OCI-LY7 (cell line): Measurements from ENCODE around the gene RAPGEF3. TPM values are rescaled to one million over a fixed set of nuclear protein-coding genes. Genes with fewer than 3 reads are reported as not detected.

ENCODE experiments used
- BruUV-seq: library from RNA; stranded (reverse); fragments of 400-500 nt; replicated peaks from 2 replicates; lab custom pipeline; 2021; lab: Mats Ljungman, UMichigan
- CTCF ChIA-PET: fragments of 300-600 bp; sonication (Branson Sonifier 250); formaldehyde crosslinking; loops from one replicate; lab custom pipeline; 2022; ENCODE audit warnings: antibody characterized with exemption; ENCODE audit not compliant: unreplicated experiment; lab: Charles Lee
- POLR2A ChIA-PET: fragments of 300-600 bp; sonication (Branson Sonifier 250); formaldehyde crosslinking; loops from one replicate; lab custom pipeline; 2022; ENCODE audit warnings: antibody characterized with exemption; lab: Charles Lee
- DNase-seq: peaks from one replicate; pipeline ENCODE4 v3.0.0-alpha.2; 2015; ENCODE audit warnings: low spot score
- H2AFZ ChIP-seq: fragments of 200-600 bp; sonication (generic), shearing (Covaris generic); 2 replicates; pipeline ENCODE4 v1.6.1; 2014; ENCODE audit warnings: mild to moderate bottlenecking, antibody characterized with exemption, low read length, moderate library complexity
- H3K27ac ChIP-seq: fragments of 200-600 bp; sonication (generic); 2 replicates; pipeline ENCODE4 v1.5.1; 2014; ENCODE audit warnings: mixed run types, low read depth, mild to moderate bottlenecking, moderate library complexity, low read length, inconsistent platforms; ENCODE audit not compliant: poor library complexity, severe bottlenecking
- H3K36me3 ChIP-seq: fragments of 200-600 bp; sonication (generic); 2 replicates; pipeline ENCODE4 v1.6.1; 2014; ENCODE audit warnings: mild to moderate bottlenecking, antibody characterized with exemption, low read length, moderate library complexity, mixed read lengths; ENCODE audit not compliant: insufficient read depth
- H3K4me1 ChIP-seq: fragments of 200-600 bp; sonication (generic); 2 replicates; pipeline ENCODE4 v1.5.1; 2014; ENCODE audit warnings: mild to moderate bottlenecking, low read length; ENCODE audit not compliant: insufficient read depth, poor library complexity, severe bottlenecking
- H3K4me2 ChIP-seq: fragments of 200-600 bp; sonication (generic); 2 replicates; pipeline ENCODE4 v1.6.1; 2014; ENCODE audit warnings: mild to moderate bottlenecking, low read length
- H3K4me3 ChIP-seq: fragments of 200-600 bp; sonication (generic); 2 replicates; pipeline ENCODE4 v1.5.1; 2014; ENCODE audit warnings: mild to moderate bottlenecking, low read depth, low read length; ENCODE audit not compliant: poor library complexity, severe bottlenecking
- H3K79me2 ChIP-seq: fragments of 200-600 bp; sonication (generic); 2 replicates; pipeline ENCODE4 v1.6.1; 2016; ENCODE audit warnings: low read depth, mild to moderate bottlenecking, low read length, moderate library complexity, mixed read lengths; ENCODE audit not compliant: insufficient read depth
- H3K9me2 ChIP-seq: fragments of 200-600 bp; sonication (generic); 2 replicates; pipeline ENCODE4 v1.6.1; 2016; ENCODE audit warnings: mild to moderate bottlenecking, low read length, mixed read lengths; ENCODE audit not compliant: insufficient read depth
- H3K9me3 ChIP-seq: fragments of 200-600 bp; sonication (generic); 2 replicates; pipeline ENCODE4 v1.6.1; 2014; ENCODE audit warnings: mild to moderate bottlenecking, mixed run types, low read length, mixed read lengths
- H4K20me1 ChIP-seq: fragments of 200-600 bp; sonication (generic); 2 replicates; pipeline ENCODE4 v1.6.1; 2014; ENCODE audit warnings: mild to moderate bottlenecking, antibody characterized with exemption, low read length, moderate library complexity, mixed read lengths; ENCODE audit not compliant: insufficient read depth
- CTCF ChIP-seq: fragments of 200-600 bp; sonication (generic); conservative IDR thresholded peaks from 2 replicates; pipeline ENCODE4 v1.5.1; 2014; ENCODE audit warnings: mild to moderate bottlenecking, antibody characterized with exemption, low read length, moderate library complexity, mixed read lengths
- EZH2phosphoT487 ChIP-seq: fragments of 200-600 bp; sonication (generic); IDR thresholded peaks from 2 replicates; pipeline ENCODE4 v1.6.1; 2018; ENCODE audit warnings: low read depth, borderline replicate concordance, mild to moderate bottlenecking, mixed run types, antibody characterized with exemption, low read length, moderate library complexity, mixed read lengths
- intact Hi-C: fragments of 100-400 bp; cut with micrococcal nuclease; formaldehyde crosslinking; loops from one replicate; pipeline ENCODE4 v1.10.0; 2022; ENCODE audit not compliant: unreplicated experiment
- total RNA-seq, 2 experiments: library from RNA; depleted of rRNA in 1 of 2; stranded (reverse); fragments of >200 nt in 1 of 2; shearing (Covaris generic) in 1 of 2; gene quantifications; 2 replicates each; pipeline ENCODE4 v1.2.3, GENCODE V29; 2014 to 2022

The RAPGEF3 gene
- total RNA-seq, 2 experiments from 2014 or later, result 0.69 to 4.7 TPM

- POLR2A ChIA-PET, result interaction anchor here (6.7 kb wide), 1 partner anchor 12 kb away, joined by 44 read pairs; no protein-coding TSS in a partner anchor
- intact Hi-C loops, result no loop called here
- H3K79me2 ChIP-seq, result no peaks in the 10 kb centered on the region
- CTCF ChIA-PET, result no interaction called here
- no peaks in the 10 kb centered on the region for H4K20me1 ChIP-seq
- no peaks in the 10 kb centered on the region for H3K9me3 ChIP-seq
- TF ChIP-seq EZH2phosphoT487 (no peak), CTCF (no peak)
- H2AFZ ChIP-seq, result no peak overlapping the region
- peak overlapping the region; percentile 16; the same call in 1 of the 2 replicates for H3K4me2 ChIP-seq
- peaks cover 47% of the 10 kb centered on the region for H3K4me1 ChIP-seq
- H3K36me3 ChIP-seq, result no peaks in the 10 kb centered on the region
- H3K27ac ChIP-seq, result no peak overlapping the region
- DNase-seq, result no peak
- no TSS peak for BruUV-seq
- H3K9me2 ChIP-seq, result no peaks in the 10 kb centered on the region
- H3K4me3 ChIP-seq, result no peak overlapping the region
Observed at GRCh38 chr12:47753021-47754001, 5.4 kb downstream of the RAPGEF3 start.

- H3K36me3 ChIP-seq, result no peaks in the 10 kb centered on the region
- intact Hi-C loops, result no loop called here
- TF ChIP-seq EZH2phosphoT487 (no peak), CTCF (no peak)
- H3K9me2 ChIP-seq, result no peaks in the 10 kb centered on the region
- no peak overlapping the region for H3K4me3 ChIP-seq
- H3K4me1 ChIP-seq, result peaks cover 50% of the 10 kb centered on the region
- H2AFZ ChIP-seq, result no peak overlapping the region
- no peaks in the 10 kb centered on the region for H3K9me3 ChIP-seq
- H3K79me2 ChIP-seq, result no peaks in the 10 kb centered on the region
- CTCF ChIA-PET, result no interaction called here
- no TSS peak for BruUV-seq
- H4K20me1 ChIP-seq, result no peaks in the 10 kb centered on the region
- no peak overlapping the region for H3K4me2 ChIP-seq
- POLR2A ChIA-PET, result interaction anchor here (1.3 kb wide), 1 partner anchor 14 kb away, joined by 3 read pairs; no protein-coding TSS in a partner anchor
- no peak overlapping the region for H3K27ac ChIP-seq
- DNase-seq, result no peak
Observed at GRCh38 chr12:47752552-47752951, 6.1 kb downstream of the RAPGEF3 start.
